HG03432 (cell line): ENCODE results near the gene ANKDD1B.

Experiments used
- ATAC-seq: cut with Tn5 transposase; IDR thresholded peaks from one replicate; pipeline ENCODE4 v1.9.1; 2021; ENCODE audit warnings: mild to moderate bottlenecking, moderate library complexity; ENCODE audit not compliant: unreplicated experiment

The ANKDD1B gene

DNA sequence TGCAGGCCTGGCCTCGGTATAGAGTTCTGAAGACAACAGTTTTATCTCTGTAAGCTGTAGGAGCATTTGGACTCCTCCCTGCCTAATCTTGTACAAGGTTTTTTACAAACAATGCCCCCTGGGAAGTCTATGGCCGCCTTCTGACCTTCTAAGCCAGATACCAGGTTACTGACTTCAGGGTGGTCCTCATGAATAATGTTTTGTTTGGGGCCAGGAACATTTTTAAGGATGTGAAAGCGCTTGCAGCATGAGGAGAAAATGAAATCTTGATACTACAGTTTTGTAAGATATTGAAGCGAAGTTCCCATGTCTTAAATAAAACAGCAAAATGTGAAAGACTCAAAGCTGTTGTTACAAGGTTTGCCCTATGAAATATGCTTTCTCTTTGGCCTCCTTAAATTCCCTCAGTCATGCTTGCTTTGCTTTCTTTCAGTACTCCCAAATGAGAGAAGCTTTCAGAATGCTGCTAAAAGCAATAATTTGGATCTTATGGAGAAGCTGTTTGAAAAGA, 5.2 kb downstream of the ANKDD1B start:
- no peak for ATAC-seq

DNA sequence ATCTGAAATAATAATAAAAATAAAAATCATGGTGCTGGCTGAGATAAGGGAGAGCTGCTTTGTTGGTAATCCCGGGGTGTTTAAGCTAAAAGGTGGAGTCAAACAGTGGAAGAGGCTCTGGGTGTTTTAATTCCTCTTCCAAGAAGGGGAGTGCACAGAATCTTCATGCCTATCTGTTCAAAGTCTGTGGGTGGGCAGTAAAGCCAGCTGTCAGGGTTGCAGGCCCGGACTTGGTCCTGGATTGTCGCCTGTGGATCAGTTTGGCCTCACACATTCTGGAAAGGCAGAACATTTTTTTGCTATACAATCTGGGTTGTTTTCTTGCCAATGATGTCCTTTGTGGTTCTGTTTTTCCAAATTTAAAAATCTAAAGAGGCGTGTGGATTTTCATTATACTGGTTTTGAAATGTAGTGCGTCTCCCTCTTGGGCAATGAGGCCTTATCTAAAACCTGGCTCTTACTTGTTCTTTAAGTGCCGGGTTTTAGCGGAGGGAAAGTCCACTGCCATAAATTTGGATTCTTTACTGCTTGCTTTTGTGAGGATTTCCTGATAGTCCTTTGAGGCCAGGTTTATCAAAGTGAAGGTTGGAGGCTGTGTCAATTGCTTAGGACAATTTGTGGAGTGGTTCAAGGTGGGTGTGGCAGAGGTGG, 5.8 kb downstream of the ANKDD1B start:
- ATAC-seq: no peak

DNA sequence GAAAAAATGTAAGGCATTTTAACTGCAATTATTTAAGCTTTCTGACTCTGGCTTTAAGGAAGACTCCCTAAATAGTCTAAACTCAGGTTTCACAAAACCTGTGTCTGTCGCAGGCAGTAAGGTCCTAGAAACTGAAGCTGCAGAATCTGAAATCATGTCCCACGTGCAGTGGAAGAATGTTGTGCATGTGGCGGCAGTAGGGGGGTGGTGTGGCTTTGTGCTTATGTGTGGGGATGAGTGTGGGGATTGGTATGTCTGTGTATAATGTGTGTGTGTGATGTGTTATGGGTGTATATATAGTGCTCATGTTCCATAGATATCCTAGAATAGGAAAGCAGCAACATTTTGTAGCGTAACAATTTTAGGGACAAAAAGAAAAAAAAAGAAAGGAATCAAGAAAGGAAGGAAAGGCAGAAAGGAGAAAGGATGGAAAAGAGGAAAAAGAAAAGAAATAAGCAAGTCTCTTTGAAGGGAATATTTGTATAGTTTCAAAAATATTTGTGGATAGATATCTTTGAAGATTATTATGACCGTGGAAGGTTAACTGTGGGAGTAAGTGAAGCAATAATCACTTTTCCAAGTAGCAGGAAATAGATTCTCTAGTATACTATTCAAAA, 6.6 kb downstream of the ANKDD1B start:
- ATAC-seq: no peak

DNA sequence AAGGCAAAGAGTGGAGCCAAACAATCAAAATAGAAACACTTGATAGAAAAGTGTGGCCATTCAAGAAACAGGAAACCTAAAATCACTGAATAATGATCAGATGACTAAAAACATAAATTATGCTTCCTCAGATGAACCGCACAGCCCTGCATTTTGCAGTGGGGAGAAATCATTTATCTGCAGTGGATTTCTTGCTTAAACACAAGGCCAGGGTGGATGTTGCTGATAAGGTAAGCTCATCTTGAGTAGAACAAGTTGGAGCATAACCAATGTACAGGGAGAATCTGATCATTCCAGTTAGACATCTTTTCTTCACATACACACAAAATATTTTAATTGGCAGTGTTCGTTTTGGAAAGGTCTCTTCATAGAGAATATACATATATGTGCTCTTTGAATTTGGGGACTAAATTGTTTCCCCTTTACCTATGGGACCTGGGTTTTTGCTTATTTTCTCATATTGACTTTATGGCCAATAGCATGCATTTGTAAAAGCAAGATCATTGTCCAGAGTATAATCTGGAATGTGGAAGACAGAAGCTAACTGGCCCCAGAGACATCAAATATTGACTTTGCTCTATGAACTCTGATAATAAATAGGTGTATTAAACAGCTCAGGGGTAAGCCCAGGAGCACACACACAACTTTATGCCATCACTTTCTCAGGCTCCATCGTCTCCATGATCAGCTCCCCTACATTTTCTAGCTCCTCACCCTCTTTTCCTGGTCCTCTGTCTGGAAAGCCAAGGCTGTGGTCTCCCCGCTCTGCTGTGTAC, 9.1 kb downstream of the ANKDD1B start:
- no peak for ATAC-seq

DNA sequence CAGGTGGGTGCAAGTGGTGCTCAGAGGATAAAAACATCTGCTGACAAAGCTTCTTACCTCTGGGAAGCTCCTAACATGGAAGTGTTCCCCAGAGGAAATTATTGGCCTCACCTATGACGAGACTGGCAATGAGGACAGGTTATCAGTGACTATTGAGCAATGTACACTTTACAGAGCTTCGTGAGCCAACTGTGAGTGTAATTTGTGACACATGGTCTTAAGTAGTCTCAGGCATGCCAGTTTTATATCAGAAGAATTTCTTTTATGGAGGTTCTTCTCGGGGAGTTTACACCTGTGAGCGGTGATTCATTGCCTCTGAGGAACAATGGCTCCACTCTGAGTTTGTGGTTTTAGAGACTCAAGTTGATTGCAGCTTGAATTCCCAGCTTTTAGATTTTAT, 11.3 kb downstream of the ANKDD1B start:
- ATAC-seq: no peak

DNA sequence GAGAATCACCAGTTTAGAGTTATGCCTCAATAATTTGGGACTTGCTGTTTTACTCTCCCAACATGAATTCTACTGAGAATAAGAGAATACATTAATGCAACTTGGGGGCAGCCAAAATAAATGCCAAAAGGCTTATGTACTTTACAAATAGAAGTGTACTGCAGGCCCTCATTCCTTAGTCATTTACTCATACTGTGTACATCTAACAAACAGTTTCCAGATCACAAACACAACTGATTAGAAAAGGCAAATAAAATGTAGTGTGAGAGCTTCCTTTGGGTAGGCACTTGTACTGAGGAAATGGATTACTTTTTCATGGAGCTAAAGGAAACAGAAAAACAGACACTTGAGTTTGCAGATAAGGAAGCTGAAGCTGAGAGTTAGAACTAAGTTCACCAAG, 12.6 kb downstream of the ANKDD1B start:
- ATAC-seq: no peak

DNA sequence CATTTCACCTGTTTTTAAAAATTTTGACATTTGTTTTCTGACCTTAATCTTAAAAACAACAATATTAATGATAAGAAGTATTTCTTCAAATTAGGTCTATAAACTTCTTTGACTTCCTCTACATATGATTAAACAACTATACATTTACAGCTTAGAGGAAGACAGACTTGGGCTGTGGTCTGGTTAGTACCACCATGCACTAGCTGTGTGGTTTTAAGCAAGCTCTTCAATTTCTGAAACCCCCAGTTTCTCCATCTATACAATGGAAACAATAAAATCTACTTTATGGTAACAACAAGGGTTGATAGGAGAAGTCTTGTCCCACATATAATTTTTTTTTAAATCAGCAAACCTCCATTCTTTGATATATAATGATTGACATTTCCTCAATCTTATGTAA, 15.7 kb downstream of the ANKDD1B start:
- no peak for ATAC-seq

DNA sequence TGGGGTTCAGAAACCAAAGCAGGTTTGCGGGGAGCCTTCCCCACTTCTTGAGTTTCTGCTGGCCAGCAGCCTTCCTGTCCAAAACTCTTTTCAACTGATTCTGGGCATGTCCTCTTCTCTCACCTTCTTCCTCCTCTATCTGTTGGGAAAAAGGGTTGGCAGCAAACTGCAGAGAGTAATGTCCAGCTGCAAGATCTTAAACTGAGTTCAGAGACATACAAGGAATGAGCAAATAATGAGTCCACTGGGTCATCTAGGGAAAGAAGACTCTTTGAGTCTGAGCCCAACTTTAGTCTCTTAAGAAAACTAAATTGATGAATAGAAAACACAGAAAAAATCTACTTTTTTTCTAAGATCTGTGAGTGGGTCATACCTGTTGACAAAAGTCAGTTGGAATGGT, 16.5 kb downstream of the ANKDD1B start:
- ATAC-seq: no peak

DNA sequence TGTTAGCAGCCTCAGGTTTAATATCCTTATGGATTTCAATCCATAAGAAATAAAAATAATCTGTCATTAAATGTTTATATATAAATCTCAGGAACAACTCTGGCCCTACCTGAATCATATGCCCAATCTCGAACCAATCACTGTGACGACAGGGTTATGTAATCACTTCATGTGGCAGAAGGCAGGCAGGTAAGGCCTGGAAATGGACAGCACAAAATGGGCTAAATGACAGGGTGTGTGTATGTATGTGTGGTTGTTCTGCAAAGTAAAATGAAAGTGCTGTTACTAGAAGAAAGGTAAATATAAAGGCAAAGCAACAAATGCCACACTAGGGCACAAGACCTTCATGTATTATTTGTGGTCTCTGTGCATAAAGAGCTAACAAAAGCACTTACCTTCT, 19.6 kb downstream of the ANKDD1B start:
- no peak for ATAC-seq

DNA sequence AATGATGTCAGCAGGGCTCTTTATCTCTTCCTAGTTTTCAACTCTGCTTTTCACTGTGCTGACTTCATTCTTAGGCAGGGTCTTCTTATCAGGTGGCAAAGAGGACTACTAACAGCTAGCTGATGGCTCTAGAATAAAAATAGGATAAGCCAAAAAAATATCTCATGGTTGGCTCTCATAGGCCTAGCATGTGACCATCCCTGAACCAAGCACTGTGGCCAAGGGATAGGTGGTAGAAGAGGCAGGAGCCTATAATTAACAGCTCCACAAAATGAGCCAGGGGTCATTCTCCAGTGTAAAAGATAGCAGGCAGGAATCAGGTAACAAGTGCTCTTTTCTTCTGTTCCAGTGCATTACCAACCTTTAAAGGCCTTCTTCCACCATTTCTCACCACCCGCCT, 21.1 kb downstream of the ANKDD1B start:
- ATAC-seq: no peak

DNA sequence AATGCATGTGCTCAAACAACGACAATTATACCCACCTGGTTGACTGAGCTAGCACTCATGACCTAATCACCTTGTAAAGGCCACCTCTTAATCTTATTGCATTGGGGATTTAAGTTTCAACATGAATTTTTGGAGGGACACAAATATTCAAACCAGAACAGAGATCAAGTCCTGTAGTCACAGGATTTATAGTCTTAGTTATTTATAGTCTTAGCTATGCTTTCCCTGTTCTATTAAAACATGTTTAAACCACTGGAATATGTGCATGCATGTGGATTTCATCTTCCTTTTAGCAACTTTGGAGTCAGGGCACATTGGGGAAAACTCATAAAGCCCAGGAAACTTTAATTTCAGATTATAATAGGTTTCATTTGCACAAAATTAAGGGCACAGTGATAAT, 26.7 kb downstream of the ANKDD1B start:
- no peak for ATAC-seq

DNA sequence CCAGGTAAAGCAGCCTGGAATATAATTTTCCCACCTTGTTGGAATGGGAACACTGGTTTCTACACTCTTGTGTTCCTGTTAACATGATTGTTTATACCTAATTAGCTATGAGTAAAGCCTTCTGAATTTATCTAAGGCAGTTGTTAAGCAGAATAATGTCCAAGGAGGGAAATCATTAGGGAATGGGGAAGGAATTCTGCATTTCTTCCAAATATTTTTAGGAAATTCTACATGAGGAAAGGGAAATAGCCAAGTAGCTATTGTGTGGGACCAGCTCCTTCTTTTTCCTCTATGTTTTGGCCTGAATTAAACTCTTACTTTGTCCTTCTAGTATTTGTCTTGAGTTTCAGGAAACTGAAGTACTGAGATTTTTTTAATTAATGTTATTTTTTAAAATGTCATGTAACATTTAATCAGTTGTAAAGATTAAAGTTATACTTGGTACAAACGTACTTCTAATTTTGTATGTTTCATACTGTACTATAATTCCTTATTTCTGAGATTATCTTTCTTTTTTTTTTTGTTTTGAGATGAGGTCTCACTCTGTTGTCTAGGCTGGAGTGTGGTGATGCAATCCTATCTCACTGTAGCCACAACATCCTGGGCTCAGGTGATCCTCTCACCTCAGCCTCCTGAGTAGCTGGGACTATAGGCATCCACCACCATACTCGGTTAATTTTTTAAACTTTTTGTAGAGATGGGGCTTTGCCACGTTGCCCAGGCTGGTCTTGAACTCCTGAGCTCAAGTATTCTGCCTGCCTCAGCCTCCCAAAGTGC, 28.5 kb downstream of the ANKDD1B start:
- ATAC-seq: no peak

DNA sequence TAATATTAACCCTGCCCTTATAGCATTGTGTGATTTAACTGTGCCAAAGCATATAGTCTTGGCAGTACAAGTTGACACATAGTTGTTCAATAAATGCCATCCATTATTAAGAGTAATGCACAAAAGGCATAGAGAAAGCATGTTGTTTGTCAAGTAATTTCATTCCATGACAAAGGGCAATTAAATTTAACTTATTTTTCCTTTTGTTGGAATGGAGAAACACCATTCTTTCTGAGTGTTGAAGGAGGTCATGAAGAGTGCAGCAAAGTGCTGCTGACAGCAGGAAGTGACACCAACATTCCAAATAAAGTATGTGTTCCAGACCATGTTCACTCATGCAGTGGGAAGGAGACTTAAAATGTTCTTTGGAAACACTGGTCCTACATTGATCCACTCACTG, 29.1 kb downstream of the ANKDD1B start:
- ATAC-seq: no peak

DNA sequence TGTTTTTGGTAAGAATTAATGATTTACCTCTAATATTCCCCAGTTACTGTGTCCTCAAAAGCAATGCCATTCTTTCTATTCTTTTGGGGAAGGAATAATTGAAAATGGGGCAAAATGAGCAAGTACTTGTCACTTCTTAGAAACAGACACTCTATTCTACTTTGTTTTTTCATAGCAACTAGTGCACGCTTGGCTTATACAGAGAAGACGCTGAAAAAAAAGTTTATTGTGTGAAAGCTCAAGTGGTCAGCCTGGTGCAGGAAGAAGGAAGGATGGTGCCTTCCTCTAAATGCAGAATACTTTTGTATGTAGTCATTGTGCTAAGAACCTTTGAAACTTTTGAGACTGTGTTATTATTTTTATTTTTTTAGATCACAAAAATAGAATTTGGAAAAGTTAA, 29.6 kb downstream of the ANKDD1B start:
- ATAC-seq: no peak

DNA sequence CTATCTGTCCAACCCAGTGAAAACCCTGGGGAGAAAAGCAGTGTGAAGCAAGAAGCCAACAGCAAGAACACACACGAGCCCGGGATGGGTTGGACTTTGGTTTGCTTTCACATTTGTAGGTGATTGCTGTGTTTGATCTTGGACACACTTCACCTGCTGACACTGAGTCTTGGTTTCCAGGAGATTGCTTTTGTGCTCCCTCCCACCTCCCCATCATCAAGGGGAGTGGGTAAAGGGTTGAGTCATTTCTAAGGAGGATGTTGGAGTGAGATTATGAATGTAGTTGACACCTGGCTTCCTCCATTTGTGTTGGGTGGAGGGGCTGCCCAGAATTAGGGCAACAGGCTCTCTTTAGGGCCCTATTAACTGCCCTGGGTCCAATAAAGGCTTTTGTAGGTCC, 37.5 kb downstream of the ANKDD1B start:
- ATAC-seq: no peak

DNA sequence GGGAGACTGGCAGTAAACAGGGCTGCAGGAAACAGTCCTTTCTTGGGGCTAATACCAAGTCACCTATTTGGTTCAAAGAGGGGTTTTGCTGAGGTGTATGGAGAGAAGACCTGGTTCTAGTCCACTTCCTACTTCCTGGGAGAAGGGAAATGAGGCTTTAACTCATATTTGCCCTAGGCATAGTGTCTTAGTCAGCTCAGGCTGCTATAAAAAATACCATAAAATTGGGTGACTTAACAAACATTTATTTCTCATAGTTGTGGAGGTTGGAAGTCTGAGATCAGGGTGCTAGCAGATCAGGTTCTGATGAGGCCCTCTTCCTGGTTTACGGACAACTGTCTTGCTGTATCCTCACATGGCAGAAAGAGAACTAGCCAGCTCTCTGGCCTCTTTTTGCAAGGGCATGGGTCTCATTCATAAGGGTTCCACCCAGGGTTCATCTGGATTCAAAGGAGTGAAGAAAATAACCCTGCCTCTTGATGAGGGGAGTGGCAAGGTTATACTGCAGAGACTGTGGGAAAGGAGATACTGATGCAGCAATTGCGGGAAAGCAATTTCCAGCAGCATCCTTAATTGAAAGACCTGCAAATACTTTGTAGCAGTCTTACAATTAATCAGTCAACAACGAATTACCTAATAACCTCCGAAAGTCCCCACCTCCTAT, 40.5 kb downstream of the ANKDD1B start:
- no peak for ATAC-seq

DNA sequence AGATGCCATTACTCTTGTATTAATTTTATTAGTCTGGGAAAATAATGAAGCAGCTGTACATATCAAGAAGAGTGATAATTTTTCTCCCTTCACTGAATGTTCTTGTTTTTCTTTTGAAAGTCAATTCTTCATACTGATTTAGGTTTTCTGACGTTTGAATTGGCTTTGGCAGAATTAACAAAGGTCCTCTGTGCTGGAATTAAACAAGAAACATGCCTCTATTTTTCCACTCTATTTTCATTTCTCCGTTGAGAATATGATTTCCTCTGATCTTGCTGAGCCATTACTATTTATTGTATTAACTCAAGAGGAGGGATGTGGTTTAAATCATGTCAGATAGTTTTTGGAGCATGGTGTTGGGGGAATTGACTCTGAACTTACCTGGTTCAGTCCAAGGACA, 42.3 kb downstream of the ANKDD1B start:
- ATAC-seq: no peak

DNA sequence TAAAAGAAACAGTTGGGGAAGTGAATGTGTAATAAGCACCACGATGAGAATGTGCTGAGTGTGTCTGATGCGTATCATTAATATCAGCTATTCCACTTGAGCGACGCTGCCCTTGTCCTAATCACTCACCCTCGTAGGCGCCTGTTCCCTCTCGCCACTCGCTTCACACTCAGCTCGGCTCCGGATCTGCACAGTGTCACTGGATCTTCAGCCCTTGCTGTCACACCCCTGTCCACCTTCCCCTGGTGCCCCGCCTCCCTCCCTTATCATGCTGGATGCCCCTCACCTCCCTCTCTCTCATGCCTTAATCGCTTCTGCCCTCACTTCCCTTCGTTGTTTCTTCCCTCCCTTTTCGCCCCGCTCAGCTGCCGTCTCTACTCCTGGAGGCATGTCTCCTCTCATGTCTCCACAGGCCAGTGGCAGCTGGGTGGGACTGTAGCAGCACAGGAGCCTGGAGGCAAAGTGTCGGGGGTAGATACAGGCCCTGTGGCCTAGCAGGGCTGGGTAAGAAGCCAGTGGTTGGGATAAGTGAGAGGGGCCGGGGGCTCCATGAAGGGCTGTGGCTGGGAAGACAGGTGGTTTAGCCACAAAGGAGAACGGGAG, 43.5 kb downstream of the ANKDD1B start:
- ATAC-seq: no peak

DNA sequence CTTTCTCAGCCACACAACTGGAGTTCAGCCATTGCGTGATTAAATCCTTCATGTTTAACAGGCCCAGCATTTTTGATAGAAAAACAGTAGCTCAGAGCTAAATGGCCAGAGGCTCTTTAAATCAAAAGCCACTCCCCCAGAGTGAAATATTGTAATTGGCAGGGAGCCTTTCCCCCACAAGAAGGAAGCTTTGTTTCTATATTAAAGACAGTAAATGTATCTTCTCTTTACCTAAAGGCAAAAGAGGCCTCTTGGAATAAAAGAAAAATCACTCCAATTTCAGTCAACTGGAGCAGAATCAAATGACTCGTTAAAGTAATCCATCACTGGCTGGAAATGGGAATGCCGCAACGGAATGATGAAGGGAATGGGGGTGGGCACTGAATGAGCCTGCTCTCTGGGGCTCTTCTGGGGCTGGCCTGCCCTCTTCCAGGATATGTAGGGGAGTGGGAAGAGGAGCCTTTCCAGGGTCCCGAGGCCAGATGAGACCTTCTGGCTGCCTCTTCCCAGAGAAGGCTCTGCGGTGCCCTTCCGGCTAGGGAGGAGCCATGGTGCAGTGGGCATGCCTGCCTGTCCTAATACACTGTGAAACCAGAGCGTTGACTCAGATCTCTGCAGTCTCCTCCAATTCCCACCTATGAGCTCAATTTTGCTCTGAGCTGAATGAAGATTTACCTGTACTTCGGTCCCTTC, 45.2 kb downstream of the ANKDD1B start:
- no peak for ATAC-seq
